ENCODE results near the gene SNRPA.

Gene SNRPA

GRCh38 chr19:40716031-40716481 lies 34.9 kb upstream of the SNRPA start (continued):
- TF ChIP-seq INSM2 (tag by site-specific recombination; IDR thresholded peaks at IDR 0.05) (no peak; the same call in 1 of the 2 replicates), SCRT2 (tag by site-specific recombination; IDR thresholded peaks at IDR 0.05) (no peak), ZNF26 (tag by site-specific recombination; IDR thresholded peaks at IDR 0.05) (no peak), MZF1 (tag by site-specific recombination; IDR thresholded peaks at IDR 0.05; ENCODE audit: borderline replicate concordance) (0 out of 2 replicates have a peak, but pooled peaks have one; percentile 11), ZBTB6 (tag by site-specific recombination; IDR thresholded peaks at IDR 0.05) (0 out of 2 replicates have a peak, but pooled peaks have one; percentile 16), ZNF558 (tag by site-specific recombination; IDR thresholded peaks at IDR 0.05) (0 out of 2 replicates have a peak, but pooled peaks have one; percentile 12), ZNF513 (tag by site-specific recombination; IDR thresholded peaks at IDR 0.05) (no peak; the same call in 1 of the 2 replicates), ZNF366 (tag by site-specific recombination; conservative IDR thresholded peaks at IDR 0.05) (peak; percentile 89), ZSCAN5A (tag by site-specific recombination; IDR thresholded peaks at IDR 0.05) (0 out of 2 replicates have a peak, but pooled peaks have one; percentile 0), HOXA7 (CRISPR knock-in tag; IDR thresholded peaks at IDR 0.05; ENCODE audit: borderline replicate concordance) (no peak), ZNF398 (tag by site-specific recombination; IDR thresholded peaks at IDR 0.05) (peak; percentile 78; the same call in 1 of the 2 replicates), ZNF148 (tag by site-specific recombination; IDR thresholded peaks at IDR 0.05; ENCODE audit: borderline replicate concordance) (no peak), GLI4 (tag by site-specific recombination; IDR thresholded peaks at IDR 0.05) (no peak), ZNF140 (tag by site-specific recombination; IDR thresholded peaks at IDR 0.05) (no peak), PRDM4 (tag by site-specific recombination; IDR thresholded peaks at IDR 0.05) (no peak), ZNF629 (tag by site-specific recombination; IDR thresholded peaks at IDR 0.05) (peak; percentile 75; the same call in 1 of the 2 replicates), ZNF768 (tag by site-specific recombination; IDR thresholded peaks at IDR 0.05) (0 out of 2 replicates have a peak, but pooled peaks have one; percentile 79), ZNF155 (tag by site-specific recombination; IDR thresholded peaks at IDR 0.05) (no peak), ZNF561 (tag by site-specific recombination; IDR thresholded peaks at IDR 0.05; ENCODE audit: borderline replicate concordance) (no peak), ZNF184 (tag by site-specific recombination; IDR thresholded peaks at IDR 0.05) (peak; percentile 83), ZNF239 (tag by site-specific recombination; IDR thresholded peaks at IDR 0.05) (0 out of 2 replicates have a peak, but pooled peaks have one; percentile 3)
